Endothelial cell of umbilical vein (primary cell): Measurements from ENCODE around the gene CHD9. TPM values are rescaled to one million over a fixed set of nuclear protein-coding genes. Genes with fewer than 3 reads are reported as not detected.

Experiments used
- BruUV-seq: library from RNA; stranded (reverse); fragments of 400-500 nt; replicated peaks from 2 replicates; lab custom pipeline; 2021; lab: Mats Ljungman, UMichigan
- CTCF ChIA-PET: fragments of 300-600, 350-600 bp; sonication (Branson Sonifier 250); formaldehyde crosslinking; loops from one replicate; lab custom pipeline; 2021; ENCODE audit warnings: antibody characterized with exemption, inconsistent platforms; lab: Charles Lee
- POLR2A ChIA-PET: fragments of 300-600, 350-600 bp; sonication (Branson Sonifier 250); formaldehyde crosslinking; loops from one replicate; lab custom pipeline; 2021; ENCODE audit warnings: antibody characterized with exemption, inconsistent platforms; lab: Charles Lee
- DNase-seq: peaks from one replicate; pipeline ENCODE4 v3.0.0-alpha.2; 2011; ENCODE audit warnings: low read depth, low spot score
- FAIRE-seq: peaks from 2 replicates; lab custom pipeline; 2011; peaks lifted over from hg19 to GRCh38; lab: Jason Lieb, UNC
- H2AFZ ChIP-seq: 2 replicates; pipeline ENCODE4 v1.6.0; 2012; ENCODE audit warnings: low read depth, low read length, control low read depth, inconsistent platforms
- H3K27ac ChIP-seq: 2 replicates; pipeline ENCODE4 v1.5.1; 2011; ENCODE audit warnings: low read depth, mild to moderate bottlenecking, control low read depth, low read length, moderate library complexity; ENCODE audit not compliant: insufficient read depth
- H3K27me3 ChIP-seq, 2 experiments: 2 replicates each; pipeline versions ENCODE4 v1.6.0 to v1.6.1; 2011; ENCODE audit warnings: low read length in 2 of 2, mixed read lengths in 1 of 2; ENCODE audit not compliant: control insufficient read depth in 2 of 2, insufficient read depth in 2 of 2
- H3K36me3 ChIP-seq, 2 experiments: 2 replicates in 1 of 2; 3 replicates in 1 of 2; pipeline ENCODE4 v1.5.1; 2011; ENCODE audit warnings: low read length in 2 of 2, mild to moderate bottlenecking in 1 of 2, moderate library complexity in 1 of 2; ENCODE audit not compliant: control insufficient read depth in 2 of 2, insufficient read depth in 2 of 2; ENCODE audit errors: extremely low read depth in 1 of 2
- H3K4me1 ChIP-seq: 3 replicates; pipeline ENCODE4 v1.5.1; 2011; ENCODE audit warnings: mild to moderate bottlenecking, low read length; ENCODE audit not compliant: control insufficient read depth, insufficient read depth; ENCODE audit errors: extremely low read depth
- H3K4me2 ChIP-seq: 2 replicates; pipeline ENCODE4 v1.6.1; 2011; ENCODE audit warnings: low read length, control low read depth, mixed read lengths; ENCODE audit not compliant: insufficient read depth
- H3K4me3 ChIP-seq, 3 experiments: fragments of 200-600 bp in 1 of 3; sonication (generic), shearing (Covaris generic) in 1 of 3; replicated peaks in 1 of 3; 2 replicates each; pipeline ENCODE4 v1.5.1; 2011 to 2016; ENCODE audit warnings: control low read depth in 3 of 3, low read length in 3 of 3, mild to moderate bottlenecking in 2 of 3, inconsistent platforms in 1 of 3, low read depth in 1 of 3, moderate library complexity in 1 of 3; ENCODE audit not compliant: insufficient read depth in 1 of 3
- H3K79me2 ChIP-seq: 2 replicates; pipeline ENCODE4 v1.6.0; 2012; ENCODE audit warnings: low read length, inconsistent platforms; ENCODE audit not compliant: control insufficient read depth, insufficient read depth
- H3K9ac ChIP-seq: replicated peaks from 2 replicates; pipeline ENCODE3; 2011; ENCODE audit warnings: low read length, control low read depth; ENCODE audit not compliant: insufficient read depth; ENCODE audit errors: extremely low read depth
- H3K9me1 ChIP-seq: replicated peaks from 3 replicates; pipeline ENCODE4 v1.6.0; 2011; ENCODE audit warnings: mild to moderate bottlenecking, low read length; ENCODE audit not compliant: control insufficient read depth, insufficient read depth; ENCODE audit errors: extremely low read depth
- H3K9me3 ChIP-seq: replicated peaks from 2 replicates; pipeline ENCODE4 v1.5.1; 2012; ENCODE audit warnings: low read length, inconsistent platforms; ENCODE audit not compliant: control insufficient read depth, insufficient read depth
- H4K20me1 ChIP-seq: replicated peaks from 2 replicates; pipeline ENCODE3; 2011; ENCODE audit warnings: mild to moderate bottlenecking, low read length; ENCODE audit not compliant: control insufficient read depth, insufficient read depth; ENCODE audit errors: extremely low read depth
- FOS ChIP-seq: IDR thresholded peaks from 2 replicates; pipeline ENCODE4 v1.6.1; 2011; ENCODE audit warnings: mild to moderate bottlenecking, low read length, moderate library complexity, borderline replicate concordance; ENCODE audit not compliant: insufficient read depth
- MAX ChIP-seq: IDR thresholded peaks from 2 replicates; pipeline ENCODE4 v1.6.1; 2011; ENCODE audit not compliant: insufficient read depth, insufficient read length
- MYC ChIP-seq: IDR thresholded peaks from one replicate; pipeline ENCODE4 v1.6.1; 2011; ENCODE audit warnings: mild to moderate bottlenecking, low read depth, low read length
- POLR2AphosphoS5 ChIP-seq: IDR thresholded peaks from 2 replicates; pipeline ENCODE4 v1.6.1; 2012; ENCODE audit warnings: low read depth, mild to moderate bottlenecking, control low read depth, low read length, moderate library complexity; ENCODE audit not compliant: insufficient read depth
- dilution Hi-C: fragments of 300-500 bp; cut with MboI; formaldehyde crosslinking; loops from one replicate; pipeline ENCODE4 v1.15.0; 2019; ENCODE audit warnings: low sequenced_read_pairs; ENCODE audit not compliant: extremely low pct_ligation_motif_present
- intact Hi-C: fragments of 100-400 bp; cut with micrococcal nuclease; formaldehyde crosslinking; loops from one replicate; pipeline ENCODE4 v1.10.0; 2022
- polyA plus RNA-seq, 4 experiments: library from polyadenylated mRNA; depleted of rRNA in 3 of 4; stranded (reverse) in 3 of 4; unstranded in 1 of 4; fragments of >200 nt; gene quantifications; 2 replicates each; pipeline versions ENCODE4 v1.2.1 to v1.2.3, GENCODE V29; 2011 to 2012; ENCODE audit warnings: missing spikeins in 1 of 4
- total RNA-seq: library from RNA; stranded (reverse); gene quantifications from 2 replicates; pipeline ENCODE4 v1.2.3, GENCODE V29; 2021

The CHD9 gene
- total and polyA plus RNA-seq, 2 donors (not counting 3 experiments of a cell fraction or from before 2014, with no cell fraction given) = 9.9 to 59.2 TPM

- peak overlapping the region; percentile 89 for H3K9ac ChIP-seq
- no peak for TF ChIP-seq MYC
- no peak for TF ChIP-seq FOS
- TF ChIP-seq POLR2AphosphoS5 = no peak
- H3K79me2 ChIP-seq = peaks cover 16% of the 10 kb centered on the region
- no peaks in the 10 kb centered on the region for H3K27me3 ChIP-seq
- H3K4me2 ChIP-seq = no peak overlapping the region
- peak overlapping the region; percentile 46 to 92 (median 71) for H3K4me3 ChIP-seq
- BruUV-seq = no TSS peak
- CTCF ChIA-PET = interaction anchor here (2.2 kb wide), 1 partner anchor 32 kb away, joined by 8 read pairs; no protein-coding TSS in a partner anchor
- H3K36me3 ChIP-seq = no peaks in the 10 kb centered on the region
- H3K9me1 ChIP-seq = no peaks in the 10 kb centered on the region
- intact Hi-C loops = loop anchor here (1.0 kb wide), 3 partner anchors 76 to 88 kb away; no protein-coding TSS in a partner anchor
- H3K27ac ChIP-seq = peak overlapping the region; percentile 89
- dilution Hi-C loops = no loop called here
- H2AFZ ChIP-seq = peak overlapping the region; percentile 30
- no peaks in the 10 kb centered on the region for H3K9me3 ChIP-seq
- POLR2A ChIA-PET = no interaction called here
- DNase-seq = no peak
- peaks cover 2% of the 10 kb centered on the region for H4K20me1 ChIP-seq
- FAIRE-seq = no peak
- peaks cover 18% of the 10 kb centered on the region for H3K4me1 ChIP-seq
Observed at GRCh38 chr16:53131050-53131362, 76.2 kb downstream of the CHD9 start.

- BruUV-seq = no TSS peak
- peak overlapping the region; percentile 87 for H3K4me2 ChIP-seq
- CTCF ChIA-PET = interaction anchor here (1.0 to 1.5 kb wide), 3 partner anchors 76 to 152 kb away, joined by 3 to 4 read pairs (median 4); no protein-coding TSS in a partner anchor
- peak overlapping the region; percentile 79 for H2AFZ ChIP-seq
- TF ChIP-seq POLR2AphosphoS5 = peak; percentile 55
- TF ChIP-seq FOS = peak; percentile 34
- TF ChIP-seq MAX = no peak
- peaks cover 2% of the 10 kb centered on the region for H4K20me1 ChIP-seq
- H3K4me3 ChIP-seq = peak overlapping the region; percentile 68 to 92 (median 75)
- peaks cover 18% of the 10 kb centered on the region for H3K4me1 ChIP-seq
- no peaks in the 10 kb centered on the region for H3K9me1 ChIP-seq
- peak overlapping the region; percentile 71 for H3K9ac ChIP-seq
- DNase-seq = peak; percentile 56
- H3K27me3 ChIP-seq = no peaks in the 10 kb centered on the region
- intact Hi-C loops = loop anchor here (1.0 kb wide), 3 partner anchors 76 to 88 kb away; no protein-coding TSS in a partner anchor
- no peak for FAIRE-seq
- peaks cover 16% of the 10 kb centered on the region for H3K79me2 ChIP-seq
- no peaks in the 10 kb centered on the region for H3K36me3 ChIP-seq
- POLR2A ChIA-PET = no interaction called here
- dilution Hi-C loops = no loop called here
- H3K9me3 ChIP-seq = no peaks in the 10 kb centered on the region
- H3K27ac ChIP-seq = peak overlapping the region; percentile 59
Observed at GRCh38 chr16:53131363-53132071, 76.7 kb downstream of the CHD9 start.
